Measurements from ENCODE around the gene FAM222A.

Gene FAM222A

DNA sequence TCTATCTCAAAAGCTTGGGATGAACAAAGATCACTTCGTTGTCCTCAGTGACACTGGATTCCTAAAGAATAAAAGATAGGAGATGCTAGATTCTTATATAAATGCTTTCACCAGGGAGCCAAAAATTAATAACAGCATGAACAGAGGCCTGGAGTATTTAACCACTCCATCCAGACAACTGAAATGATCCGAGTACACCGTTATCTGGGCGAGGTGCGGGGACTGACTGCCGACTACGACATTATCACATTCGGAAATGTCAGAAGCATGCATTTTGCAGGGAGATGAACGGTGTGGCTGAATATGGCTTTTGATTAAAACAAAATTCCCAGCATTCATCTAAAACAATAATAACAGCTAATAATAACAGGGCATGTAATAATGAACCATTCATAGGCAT is 63.0 kb downstream of the FAM222A start:
- Mint-ChIP-seq H3K27ac (no peak overlapping the region), H3K4me3 (no peak overlapping the region), H3K36me3 (ENCODE audit: low read depth) (no peaks in the 10 kb centered on the region), H3K9me3 (peaks cover 27% of the 10 kb centered on the region), H3K27me3 (ENCODE audit: low read depth, poor library complexity) (peaks cover 7% of the 10 kb centered on the region), H3K4me1 (peaks cover 6% of the 10 kb centered on the region)
- TF ChIP-seq, protein P1, sequence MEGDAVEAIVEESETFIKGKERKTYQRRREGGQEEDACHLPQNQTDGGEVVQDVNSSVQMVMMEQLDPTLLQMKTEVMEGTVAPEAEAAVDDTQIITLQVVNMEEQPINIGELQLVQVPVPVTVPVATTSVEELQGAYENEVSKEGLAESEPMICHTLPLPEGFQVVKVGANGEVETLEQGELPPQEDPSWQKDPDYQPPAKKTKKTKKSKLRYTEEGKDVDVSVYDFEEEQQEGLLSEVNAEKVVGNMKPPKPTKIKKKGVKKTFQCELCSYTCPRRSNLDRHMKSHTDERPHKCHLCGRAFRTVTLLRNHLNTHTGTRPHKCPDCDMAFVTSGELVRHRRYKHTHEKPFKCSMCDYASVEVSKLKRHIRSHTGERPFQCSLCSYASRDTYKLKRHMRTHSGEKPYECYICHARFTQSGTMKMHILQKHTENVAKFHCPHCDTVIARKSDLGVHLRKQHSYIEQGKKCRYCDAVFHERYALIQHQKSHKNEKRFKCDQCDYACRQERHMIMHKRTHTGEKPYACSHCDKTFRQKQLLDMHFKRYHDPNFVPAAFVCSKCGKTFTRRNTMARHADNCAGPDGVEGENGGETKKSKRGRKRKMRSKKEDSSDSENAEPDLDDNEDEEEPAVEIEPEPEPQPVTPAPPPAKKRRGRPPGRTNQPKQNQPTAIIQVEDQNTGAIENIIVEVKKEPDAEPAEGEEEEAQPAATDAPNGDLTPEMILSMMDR (IDR thresholded peaks at IDR 0.05): no peak
- DNase-seq: no peak

DNA sequence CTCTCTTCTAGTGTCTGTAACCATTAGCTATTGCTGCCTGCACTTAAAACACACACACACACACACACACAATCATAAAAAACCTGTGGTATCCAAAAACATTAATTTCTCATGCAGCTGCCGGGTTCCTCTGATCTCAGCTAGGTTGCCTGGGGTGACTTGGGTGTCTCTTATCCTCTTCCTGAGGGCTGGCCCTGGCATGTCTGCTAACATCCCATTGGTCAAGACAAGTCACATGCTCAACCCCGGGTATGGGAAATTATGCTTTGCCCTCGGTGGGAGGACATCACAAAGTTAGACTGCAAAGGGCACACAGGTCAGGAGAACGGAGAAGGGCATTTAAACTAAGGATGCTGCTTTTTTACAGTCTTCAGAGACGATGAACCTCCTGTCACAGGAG is 63.9 kb downstream of the FAM222A start:
- Mint-ChIP-seq H3K4me1 (peaks cover 9% of the 10 kb centered on the region), H3K27ac (no peak overlapping the region)
- no peak for DNase-seq

DNA sequence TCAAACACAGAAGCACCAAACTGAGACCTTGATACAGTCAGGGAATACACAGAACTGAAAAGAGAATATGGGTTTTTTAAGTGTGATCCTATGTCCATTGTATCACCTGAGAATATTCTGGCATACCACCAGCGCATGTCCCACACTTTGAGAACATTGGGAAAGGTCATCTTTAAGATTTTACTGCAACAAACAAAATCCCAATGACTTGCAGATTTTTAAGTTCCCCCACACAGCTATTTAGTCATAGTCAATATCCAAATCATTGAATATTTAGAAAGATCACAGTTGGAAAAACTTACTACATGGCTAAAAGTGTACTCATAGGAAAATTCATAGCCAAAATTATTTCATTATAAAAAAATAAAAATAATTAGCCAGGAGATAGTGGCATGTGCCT is 65.1 kb downstream of the FAM222A start:
- H3K4me3 Mint-ChIP-seq: no peak overlapping the region
- TF ChIP-seq, protein P1 (IDR thresholded peaks at IDR 0.05): no peak
- H3K4me1 Mint-ChIP-seq: peaks cover 20% of the 10 kb centered on the region
- DNase-seq: no peak
- H3K27me3 Mint-ChIP-seq (ENCODE audit: low read depth, poor library complexity): peaks cover 7% of the 10 kb centered on the region
- H3K27ac Mint-ChIP-seq: no peak overlapping the region
- peaks cover 7% of the 10 kb centered on the region for H3K36me3 Mint-ChIP-seq (ENCODE audit: low read depth)
- peaks cover 33% of the 10 kb centered on the region for H3K9me3 Mint-ChIP-seq

More for the DNA sequence above, 63.9 kb downstream of the FAM222A start:
- peaks cover 33% of the 10 kb centered on the region for H3K9me3 Mint-ChIP-seq
- H3K4me3 Mint-ChIP-seq: no peak overlapping the region
- TF ChIP-seq, protein P1 (IDR thresholded peaks at IDR 0.05): no peak
- peaks cover 7% of the 10 kb centered on the region for H3K27me3 Mint-ChIP-seq (ENCODE audit: low read depth, poor library complexity)
- peaks cover 6% of the 10 kb centered on the region for H3K36me3 Mint-ChIP-seq (ENCODE audit: low read depth)

DNA sequence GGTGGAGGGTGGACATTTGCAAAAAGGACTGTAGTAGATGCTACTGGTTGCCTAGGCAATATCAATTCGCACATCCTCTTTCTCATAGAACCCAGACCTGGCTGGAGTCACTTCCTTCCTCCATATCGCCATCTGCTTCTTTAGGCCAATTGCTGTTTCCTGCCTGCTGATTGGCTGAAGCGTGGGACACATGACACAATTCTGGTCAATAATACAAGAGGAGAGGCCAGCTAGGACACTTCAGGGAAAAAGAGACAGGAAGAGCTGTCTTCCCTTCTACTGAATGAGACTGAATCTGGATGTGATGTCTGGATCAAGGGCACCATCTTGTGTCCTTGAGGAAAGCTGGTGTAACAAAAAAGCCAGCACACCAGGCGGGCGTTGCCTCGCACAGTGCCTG is 65.8 kb downstream of the FAM222A start:
- TF ChIP-seq, protein P1 (IDR thresholded peaks at IDR 0.05): no peak
- peaks cover 3% of the 10 kb centered on the region for H3K27me3 Mint-ChIP-seq (ENCODE audit: low read depth, poor library complexity)
- H3K9me3 Mint-ChIP-seq: peaks cover 33% of the 10 kb centered on the region
- H3K4me3 Mint-ChIP-seq: no peak overlapping the region
- no peak for DNase-seq
- no peak overlapping the region for H3K27ac Mint-ChIP-seq
- peaks cover 23% of the 10 kb centered on the region for H3K4me1 Mint-ChIP-seq
- H3K36me3 Mint-ChIP-seq (ENCODE audit: low read depth): peaks cover 7% of the 10 kb centered on the region

- H3K4me1 Mint-ChIP-seq: peaks cover 23% of the 10 kb centered on the region
- H3K9me3 Mint-ChIP-seq: peaks cover 33% of the 10 kb centered on the region
- peaks cover 7% of the 10 kb centered on the region for H3K36me3 Mint-ChIP-seq (ENCODE audit: low read depth)
- H3K27me3 Mint-ChIP-seq (ENCODE audit: low read depth, poor library complexity): peaks cover 3% of the 10 kb centered on the region
- DNase-seq: no peak
- no peak overlapping the region for H3K4me3 Mint-ChIP-seq
- TF ChIP-seq, protein P1 (IDR thresholded peaks at IDR 0.05): no peak
- peak overlapping the region; percentile 83 for H3K27ac Mint-ChIP-seq
These were observed 68.2 kb downstream of the FAM222A start for GRCh38 chr12:109781668-109782325.

- TF ChIP-seq, protein P1 (IDR thresholded peaks at IDR 0.05): no peak
- peaks cover 33% of the 10 kb centered on the region for H3K9me3 Mint-ChIP-seq
- peaks cover 7% of the 10 kb centered on the region for H3K36me3 Mint-ChIP-seq (ENCODE audit: low read depth)
- H3K27ac Mint-ChIP-seq: peak overlapping the region; percentile 83
- H3K4me1 Mint-ChIP-seq: peaks cover 22% of the 10 kb centered on the region
- H3K27me3 Mint-ChIP-seq (ENCODE audit: low read depth, poor library complexity): peaks cover 3% of the 10 kb centered on the region
- no peak overlapping the region for H3K4me3 Mint-ChIP-seq
- DNase-seq: no peak
These were observed 68.7 kb downstream of the FAM222A start for GRCh38 chr12:109782326-109782703.

Data from nephron progenitor cell (in vitro differentiated cells).